Epithelial cell of esophagus (primary cell): ENCODE measurements around the gene NUAK1.

Experiments
- DNase-seq: peaks from one replicate; pipeline ENCODE4 v3.0.0; 2010; ENCODE audit warnings: low read depth
- H3K4me3 ChIP-seq: 2 replicates; pipeline ENCODE4 v1.5.1; 2011; ENCODE audit warnings: mild to moderate bottlenecking, low read length, control low read depth
- CTCF ChIP-seq: IDR thresholded peaks from 2 replicates; pipeline ENCODE4 v1.5.1; 2011; ENCODE audit warnings: low read depth, mild to moderate bottlenecking, low read length, control low read depth, inconsistent platforms; ENCODE audit not compliant: insufficient read depth; ENCODE audit errors: missing control alignments

NUAK1 gene

GRCh38 chr12:106136263-106136662, 2.5 kb downstream of the NUAK1 start:
- DNase-seq, result peak; percentile 85
- H3K4me3 ChIP-seq, result peak overlapping the region; percentile 27
- TF ChIP-seq CTCF, result peak; percentile 74

- peak; percentile 75 for DNase-seq
- H3K4me3 ChIP-seq, result peak overlapping the region; percentile 13
- no peak for TF ChIP-seq CTCF
These were observed 3.0 kb downstream of the NUAK1 start for GRCh38 chr12:106135781-106136180.

GRCh38 chr12:106135075-106135474, 3.7 kb downstream of the NUAK1 start:
- TF ChIP-seq CTCF, result no peak
- DNase-seq, result no peak
- H3K4me3 ChIP-seq, result no peak overlapping the region

GRCh38 chr12:106134294-106134949, 4.3 kb downstream of the NUAK1 start:
- no peak for TF ChIP-seq CTCF

GRCh38 chr12:106133136-106134087, 5.3 kb downstream of the NUAK1 start:
- H3K4me3 ChIP-seq, result no peak overlapping the region
- DNase-seq, result peak; percentile 89
- no peak for TF ChIP-seq CTCF

More at GRCh38 chr12:106134294-106134949, 4.3 kb downstream of the NUAK1 start:
- no peak for DNase-seq
- no peak overlapping the region for H3K4me3 ChIP-seq

GRCh38 chr12:106132175-106133135, 6.3 kb downstream of the NUAK1 start:
- DNase-seq, result no peak
- no peak overlapping the region for H3K4me3 ChIP-seq
- no peak for TF ChIP-seq CTCF
